Fibroblast of mammary gland (primary cell): ENCODE data around the gene FAM78A.
A peak's percentile ranks its signal among the peaks of the same experiment; 100 is the strongest.

Experiments
- DNase-seq: peaks from one replicate; pipeline ENCODE4 v3.0.0-alpha.2; 2010; ENCODE audit warnings: low read depth
- H3K4me3 ChIP-seq: 2 replicates; pipeline ENCODE4 v1.5.1; 2011; ENCODE audit warnings: low read depth, mild to moderate bottlenecking, low read length, moderate library complexity; ENCODE audit not compliant: control insufficient read depth
- CTCF ChIP-seq: conservative IDR thresholded peaks from 2 replicates; pipeline ENCODE4 v1.5.1; 2011; ENCODE audit warnings: low read depth, low read length, inconsistent platforms; ENCODE audit not compliant: control insufficient read depth, insufficient read depth

FAM78A gene

GRCh38 chr9:131308906-131309529 lies 32.7 kb upstream of the FAM78A start:
- no peak for DNase-seq
- no peak for TF ChIP-seq CTCF
- no peak overlapping the region for H3K4me3 ChIP-seq

- no peak for TF ChIP-seq CTCF
- H3K4me3 ChIP-seq: no peak overlapping the region
Measured at GRCh38 chr9:131308452-131308851, 32.1 kb upstream of the FAM78A start.

GRCh38 chr9:131307974-131308373 lies 31.7 kb upstream of the FAM78A start:
- no peak for DNase-seq
- no peak overlapping the region for H3K4me3 ChIP-seq
- TF ChIP-seq CTCF: no peak

More at GRCh38 chr9:131308452-131308851, 32.1 kb upstream of the FAM78A start:
- no peak for DNase-seq

- no peak for DNase-seq
- H3K4me3 ChIP-seq: no peak overlapping the region
- TF ChIP-seq CTCF: no peak
Measured at GRCh38 chr9:131306397-131307004, 30.2 kb upstream of the FAM78A start.

- no peak for TF ChIP-seq CTCF
- no peak overlapping the region for H3K4me3 ChIP-seq
- DNase-seq: peak; percentile 59
Measured at GRCh38 chr9:131304676-131305355, 28.5 kb upstream of the FAM78A start.

- TF ChIP-seq CTCF: no peak
- DNase-seq: no peak
- H3K4me3 ChIP-seq: no peak overlapping the region
Measured at GRCh38 chr9:131303381-131304321, 27.3 kb upstream of the FAM78A start.
